HEK293 (cell line): ENCODE measurements around the gene ENAH.

Experiments
- CTCF ChIA-PET: fragments of 350-600 bp; formaldehyde crosslinking; extraction: SDS; loops from one replicate; lab custom pipeline; 2021; ENCODE audit warnings: antibody characterized with exemption; lab: Yijun Ruan, JAX
- POLR2A ChIA-PET: fragments of 300-600 bp; formaldehyde crosslinking; extraction: SDS; loops from one replicate; lab custom pipeline; 2020; ENCODE audit warnings: antibody characterized with exemption, inconsistent platforms; lab: Yijun Ruan, JAX
- H3K27ac ChIP-seq: fragments of 200-500 bp; sonication (Bioruptor generic); 2 replicates; pipeline ENCODE4 v1.5.1; 2014; ENCODE audit warnings: low read depth, low read length, control low read depth, inconsistent platforms; ENCODE audit errors: extremely low read depth
- H3K36me3 ChIP-seq, 2 experiments: fragments of 200-500 bp in 1 of 2; sonication (Bioruptor generic) in 1 of 2; 1 replicate in 1 of 2; 2 replicates in 1 of 2; pipeline ENCODE4 v1.5.1; 2014 to 2017; ENCODE audit warnings: inconsistent platforms in 2 of 2, low read length in 2 of 2; ENCODE audit not compliant: control insufficient read depth in 2 of 2, insufficient read depth in 1 of 2
- H3K4me1 ChIP-seq: fragments of 200-500 bp; sonication (Bioruptor generic); 2 replicates; pipeline ENCODE4 v1.5.1; 2014; ENCODE audit warnings: mild to moderate bottlenecking, low read length, inconsistent platforms; ENCODE audit not compliant: control insufficient read depth, insufficient read depth
- H3K4me3 ChIP-seq: 2 replicates; pipeline ENCODE4 v1.5.1; 2011; ENCODE audit warnings: low read depth, mild to moderate bottlenecking, control low read depth, low read length, moderate library complexity
- H3K9me3 ChIP-seq: fragments of 200-500 bp; sonication (Bioruptor generic); 2 replicates; pipeline ENCODE4 v1.5.1; 2014; ENCODE audit warnings: low read depth, low read length, inconsistent platforms; ENCODE audit not compliant: control insufficient read depth, insufficient read depth
- KLF7 ChIP-seq: fragments of 450-650 bp; formaldehyde crosslinking; IDR thresholded peaks from 2 replicates; pipeline ENCODE4 v1.5.1; 2016; ENCODE audit warnings: missing biosample characterization, missing genetic modification characterization, borderline replicate concordance
- MZF1 ChIP-seq: fragments of 450-650 bp; formaldehyde crosslinking; IDR thresholded peaks from 2 replicates; pipeline ENCODE4 v1.5.1; 2017; ENCODE audit warnings: missing biosample characterization, missing genetic modification characterization, borderline replicate concordance
- ZBTB17 ChIP-seq: fragments of 450-650 bp; formaldehyde crosslinking; IDR thresholded peaks from 2 replicates; pipeline ENCODE4 v1.5.1; 2016; ENCODE audit warnings: missing biosample characterization, missing genetic modification characterization
- ZNF580 ChIP-seq: fragments of 450-650 bp; formaldehyde crosslinking; IDR thresholded peaks from 2 replicates; pipeline ENCODE4 v1.5.1; 2016; ENCODE audit warnings: missing biosample characterization, missing genetic modification characterization
- ZNF600 ChIP-seq: fragments of 450-650 bp; formaldehyde crosslinking; IDR thresholded peaks from 2 replicates; pipeline ENCODE4 v1.5.1; 2016; ENCODE audit warnings: missing biosample characterization, missing genetic modification characterization
- ZNF624 ChIP-seq: fragments of 450-650 bp; formaldehyde crosslinking; IDR thresholded peaks from 2 replicates; pipeline ENCODE4 v1.5.1; 2017; ENCODE audit warnings: missing biosample characterization, missing genetic modification characterization
- ZNF768 ChIP-seq: fragments of 450-650 bp; formaldehyde crosslinking; IDR thresholded peaks from 2 replicates; pipeline ENCODE4 v1.5.1; 2018; ENCODE audit warnings: missing biosample characterization, mild to moderate bottlenecking, missing genetic modification characterization
- TF ChIP-seq, protein P1 (sequence below): fragments of 450-650 bp; formaldehyde crosslinking; IDR thresholded peaks from 2 replicates; pipeline ENCODE4 v1.5.1; 2017; ENCODE audit warnings: missing biosample characterization, missing genetic modification characterization
- TF ChIP-seq, protein P2 (sequence below): fragments of 450-650 bp; formaldehyde crosslinking; IDR thresholded peaks from 2 replicates; pipeline ENCODE4; 2016; ENCODE audit warnings: missing biosample characterization, missing genetic modification characterization
- TF ChIP-seq, protein P3 (sequence below): fragments of 450-650 bp; formaldehyde crosslinking; IDR thresholded peaks from 2 replicates; pipeline ENCODE4 v1.5.1; 2017; ENCODE audit warnings: missing biosample characterization, missing genetic modification characterization
- TF ChIP-seq, protein P4 (sequence below): fragments of 450-650 bp; formaldehyde crosslinking; IDR thresholded peaks from 2 replicates; pipeline ENCODE4 v1.5.1; 2016; ENCODE audit warnings: missing biosample characterization, missing genetic modification characterization, low read depth
- TF ChIP-seq, protein P5 (sequence below): fragments of 450-650 bp; formaldehyde crosslinking; IDR thresholded peaks from 2 replicates; pipeline ENCODE4 v1.5.1; 2016; ENCODE audit warnings: missing biosample characterization, missing genetic modification characterization

ENAH gene

GRCh38 chr1:225523263-225523950 lies 129.5 kb downstream of the ENAH start:
- no peak overlapping the region for H3K4me3 ChIP-seq
- no peaks in the 10 kb centered on the region for H3K9me3 ChIP-seq
- peaks cover 13% of the 10 kb centered on the region; the same call in 1 of the 2 replicates for H3K4me1 ChIP-seq
- POLR2A ChIA-PET = interaction anchor here (0.6 to 1.6 kb wide), 3 partner anchors 22 to 401 kb away, joined by 4 to 6 read pairs (median 5); partner anchors contain the start of gene PYCR2
- TF ChIP-seq, protein P1, sequence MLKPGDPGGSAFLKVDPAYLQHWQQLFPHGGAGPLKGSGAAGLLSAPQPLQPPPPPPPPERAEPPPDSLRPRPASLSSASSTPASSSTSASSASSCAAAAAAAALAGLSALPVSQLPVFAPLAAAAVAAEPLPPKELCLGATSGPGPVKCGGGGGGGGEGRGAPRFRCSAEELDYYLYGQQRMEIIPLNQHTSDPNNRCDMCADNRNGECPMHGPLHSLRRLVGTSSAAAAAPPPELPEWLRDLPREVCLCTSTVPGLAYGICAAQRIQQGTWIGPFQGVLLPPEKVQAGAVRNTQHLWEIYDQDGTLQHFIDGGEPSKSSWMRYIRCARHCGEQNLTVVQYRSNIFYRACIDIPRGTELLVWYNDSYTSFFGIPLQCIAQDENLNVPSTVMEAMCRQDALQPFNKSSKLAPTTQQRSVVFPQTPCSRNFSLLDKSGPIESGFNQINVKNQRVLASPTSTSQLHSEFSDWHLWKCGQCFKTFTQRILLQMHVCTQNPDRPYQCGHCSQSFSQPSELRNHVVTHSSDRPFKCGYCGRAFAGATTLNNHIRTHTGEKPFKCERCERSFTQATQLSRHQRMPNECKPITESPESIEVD (tag by site-specific recombination) = peak; percentile 71
- no peak for TF ChIP-seq MZF1 (tag by site-specific recombination)
- TF ChIP-seq, all 188 proteins: peak for 1
- CTCF ChIA-PET = interaction anchor here (0.6 to 2.3 kb wide), 9 partner anchors 12 to 388 kb away, joined by 3 to 13 read pairs (median 5); no protein-coding TSS in a partner anchor
- H3K27ac ChIP-seq = no peak overlapping the region
- peaks cover 8 to 11% of the 10 kb centered on the region in 2 experiments for H3K36me3 ChIP-seq

DNA sequence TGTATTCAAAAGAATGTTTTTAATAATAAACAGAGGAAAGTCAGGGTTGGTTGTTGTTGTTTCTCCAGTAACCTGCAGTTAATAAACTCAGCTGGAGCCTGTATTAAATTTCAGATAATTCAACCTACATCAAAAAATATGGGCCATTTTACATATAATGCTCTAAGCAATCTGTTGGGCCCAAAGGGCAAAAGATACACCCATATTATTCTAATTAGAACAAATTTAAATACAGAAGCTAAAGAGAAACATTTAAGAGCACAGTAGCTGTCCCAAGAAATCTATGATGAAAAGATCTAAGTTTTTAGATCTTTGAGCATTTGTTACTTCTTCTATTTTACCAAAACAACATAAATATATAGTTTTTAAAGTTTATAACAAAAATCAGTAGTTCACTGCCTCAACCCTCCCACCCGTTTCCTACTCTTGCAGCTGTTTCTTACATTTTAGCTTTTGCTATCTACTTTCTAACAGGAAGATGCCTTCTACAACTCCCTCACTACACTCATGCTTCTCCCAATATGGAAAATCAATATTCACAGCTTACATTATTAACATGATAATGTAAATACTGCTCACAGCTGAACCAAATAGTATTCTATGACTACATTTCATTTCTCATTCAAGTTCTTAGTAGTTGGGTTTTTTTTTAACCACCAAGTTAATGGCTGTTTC lies 130.2 kb downstream of the ENAH start:
- CTCF ChIA-PET = interaction anchor here (0.5 to 2.3 kb wide), 15 partner anchors 12 to 389 kb away, joined by 3 to 13 read pairs (median 4); no protein-coding TSS in a partner anchor
- H3K36me3 ChIP-seq = peaks cover 8 to 9% of the 10 kb centered on the region in 2 experiments
- no peak for TF ChIP-seq ZNF600 (tag by site-specific recombination)
- 0 out of 2 replicates have a peak, but pooled peaks have one; percentile 16 for TF ChIP-seq ZNF768 (tag by site-specific recombination)
- no peak overlapping the region for H3K4me3 ChIP-seq
- H3K9me3 ChIP-seq = no peaks in the 10 kb centered on the region
- POLR2A ChIA-PET = interaction anchor here (1.0 to 1.6 kb wide), 2 partner anchors 23 to 63 kb away, joined by 4 to 5 read pairs; no protein-coding TSS in a partner anchor
- H3K27ac ChIP-seq = no peak overlapping the region
- H3K4me1 ChIP-seq = peaks cover 13% of the 10 kb centered on the region; the same call in 1 of the 2 replicates

DNA sequence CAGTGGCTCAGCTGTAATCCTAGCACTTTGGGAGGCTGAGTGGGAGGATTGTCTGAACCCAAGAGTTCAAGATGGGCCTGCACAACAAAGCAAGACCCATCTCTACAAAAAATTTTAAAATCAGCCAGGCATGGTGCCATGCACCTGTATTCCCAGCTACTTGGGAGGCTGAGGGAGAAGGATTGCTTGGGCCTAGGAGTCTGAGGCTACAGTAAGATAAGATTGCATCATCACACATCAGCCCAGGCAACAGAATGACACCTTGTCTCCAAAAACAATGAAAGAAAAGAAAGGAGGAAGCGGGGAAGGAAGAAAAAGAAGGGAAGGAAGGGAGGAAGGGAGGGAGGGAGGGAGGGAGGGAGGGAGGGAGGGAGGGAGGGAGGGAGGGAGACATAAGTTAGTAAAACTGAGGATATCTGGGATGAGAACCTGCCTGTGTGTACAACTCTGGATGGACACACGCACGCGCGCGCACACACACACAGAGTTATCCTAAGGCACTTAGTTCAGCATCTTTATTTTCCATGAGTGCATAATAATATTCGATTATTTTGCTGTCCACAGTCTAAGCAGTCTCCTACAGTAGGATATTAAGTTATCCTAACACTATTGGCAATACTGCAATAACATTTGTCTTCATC lies 132.2 kb downstream of the ENAH start:
- POLR2A ChIA-PET = interaction anchor here (0.7 to 1.0 kb wide), 2 partner anchors 32 to 135 kb away, joined by 3 to 5 read pairs; no protein-coding TSS in a partner anchor
- Histone ChIP-seq H3K9me3 (no peaks in the 10 kb centered on the region), H3K36me3 (peaks cover 8 to 17% of the 10 kb centered on the region in 2 experiments), H3K4me1 (peaks cover 14% of the 10 kb centered on the region; the same call in 1 of the 2 replicates), H3K4me3 (no peak overlapping the region), H3K27ac (no peak overlapping the region)
- TF ChIP-seq, protein P2, sequence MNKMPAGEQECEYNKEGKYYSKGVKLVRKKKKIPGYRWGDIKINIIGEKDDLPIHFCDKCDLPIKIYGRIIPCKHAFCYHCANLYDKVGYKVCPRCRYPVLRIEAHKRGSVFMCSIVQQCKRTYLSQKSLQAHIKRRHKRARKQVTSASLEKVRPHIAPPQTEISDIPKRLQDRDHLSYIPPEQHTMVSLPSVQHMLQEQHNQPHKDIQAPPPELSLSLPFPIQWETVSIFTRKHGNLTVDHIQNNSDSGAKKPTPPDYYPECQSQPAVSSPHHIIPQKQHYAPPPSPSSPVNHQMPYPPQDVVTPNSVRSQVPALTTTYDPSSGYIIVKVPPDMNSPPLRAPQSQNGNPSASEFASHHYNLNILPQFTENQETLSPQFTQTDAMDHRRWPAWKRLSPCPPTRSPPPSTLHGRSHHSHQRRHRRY (tag by site-specific recombination) = no peak
- TF ChIP-seq, protein P3, sequence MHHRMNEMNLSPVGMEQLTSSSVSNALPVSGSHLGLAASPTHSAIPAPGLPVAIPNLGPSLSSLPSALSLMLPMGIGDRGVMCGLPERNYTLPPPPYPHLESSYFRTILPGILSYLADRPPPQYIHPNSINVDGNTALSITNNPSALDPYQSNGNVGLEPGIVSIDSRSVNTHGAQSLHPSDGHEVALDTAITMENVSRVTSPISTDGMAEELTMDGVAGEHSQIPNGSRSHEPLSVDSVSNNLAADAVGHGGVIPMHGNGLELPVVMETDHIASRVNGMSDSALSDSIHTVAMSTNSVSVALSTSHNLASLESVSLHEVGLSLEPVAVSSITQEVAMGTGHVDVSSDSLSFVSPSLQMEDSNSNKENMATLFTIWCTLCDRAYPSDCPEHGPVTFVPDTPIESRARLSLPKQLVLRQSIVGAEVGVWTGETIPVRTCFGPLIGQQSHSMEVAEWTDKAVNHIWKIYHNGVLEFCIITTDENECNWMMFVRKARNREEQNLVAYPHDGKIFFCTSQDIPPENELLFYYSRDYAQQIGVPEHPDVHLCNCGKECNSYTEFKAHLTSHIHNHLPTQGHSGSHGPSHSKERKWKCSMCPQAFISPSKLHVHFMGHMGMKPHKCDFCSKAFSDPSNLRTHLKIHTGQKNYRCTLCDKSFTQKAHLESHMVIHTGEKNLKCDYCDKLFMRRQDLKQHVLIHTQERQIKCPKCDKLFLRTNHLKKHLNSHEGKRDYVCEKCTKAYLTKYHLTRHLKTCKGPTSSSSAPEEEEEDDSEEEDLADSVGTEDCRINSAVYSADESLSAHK (tag by site-specific recombination) = no peak
- TF ChIP-seq ZNF580 (tag by site-specific recombination) = 0 out of 2 replicates have a peak, but pooled peaks have one; percentile 31
- 0 out of 2 replicates have a peak, but pooled peaks have one; percentile 16 for TF ChIP-seq ZBTB17 (tag by site-specific recombination)
- no peak for TF ChIP-seq ZNF624 (tag by site-specific recombination)
- TF ChIP-seq KLF7 = no peak
- TF ChIP-seq, protein P4, sequence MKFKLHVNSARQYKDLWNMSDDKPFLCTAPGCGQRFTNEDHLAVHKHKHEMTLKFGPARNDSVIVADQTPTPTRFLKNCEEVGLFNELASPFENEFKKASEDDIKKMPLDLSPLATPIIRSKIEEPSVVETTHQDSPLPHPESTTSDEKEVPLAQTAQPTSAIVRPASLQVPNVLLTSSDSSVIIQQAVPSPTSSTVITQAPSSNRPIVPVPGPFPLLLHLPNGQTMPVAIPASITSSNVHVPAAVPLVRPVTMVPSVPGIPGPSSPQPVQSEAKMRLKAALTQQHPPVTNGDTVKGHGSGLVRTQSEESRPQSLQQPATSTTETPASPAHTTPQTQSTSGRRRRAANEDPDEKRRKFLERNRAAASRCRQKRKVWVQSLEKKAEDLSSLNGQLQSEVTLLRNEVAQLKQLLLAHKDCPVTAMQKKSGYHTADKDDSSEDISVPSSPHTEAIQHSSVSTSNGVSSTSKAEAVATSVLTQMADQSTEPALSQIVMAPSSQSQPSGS = 0 out of 2 replicates have a peak, but pooled peaks have one; percentile 26
- TF ChIP-seq, protein P5, sequence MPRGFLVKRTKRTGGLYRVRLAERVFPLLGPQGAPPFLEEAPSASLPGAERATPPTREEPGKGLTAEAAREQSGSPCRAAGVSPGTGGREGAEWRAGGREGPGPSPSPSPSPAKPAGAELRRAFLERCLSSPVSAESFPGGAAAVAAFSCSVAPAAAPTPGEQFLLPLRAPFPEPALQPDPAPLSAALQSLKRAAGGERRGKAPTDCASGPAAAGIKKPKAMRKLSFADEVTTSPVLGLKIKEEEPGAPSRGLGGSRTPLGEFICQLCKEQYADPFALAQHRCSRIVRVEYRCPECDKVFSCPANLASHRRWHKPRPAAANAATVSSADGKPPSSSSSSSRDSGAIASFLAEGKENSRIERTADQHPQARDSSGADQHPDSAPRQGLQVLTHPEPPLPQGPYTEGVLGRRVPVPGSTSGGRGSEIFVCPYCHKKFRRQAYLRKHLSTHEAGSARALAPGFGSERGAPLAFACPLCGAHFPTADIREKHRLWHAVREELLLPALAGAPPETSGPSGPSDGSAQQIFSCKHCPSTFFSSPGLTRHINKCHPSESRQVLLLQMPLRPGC (tag by site-specific recombination) = no peak
- CTCF ChIA-PET = interaction anchor here (1.9 kb wide), 1 partner anchor 39 kb away, joined by 9 read pairs; no protein-coding TSS in a partner anchor
